GM12878 (cell line): ENCODE measurements around the gene PIR. TPM values are rescaled to one million over a fixed set of nuclear protein-coding genes. Genes with fewer than 3 reads are reported as not detected.

ENCODE experiments used
- BCL11A ChIP-seq: IDR thresholded peaks from 2 replicates; pipeline ENCODE4 v1.6.1; 2011; ENCODE audit warnings: low read depth, low read length
- BMI1 ChIP-seq: fragments of 450-650 bp; IDR thresholded peaks from 2 replicates; pipeline ENCODE4 v1.6.1; 2016; ENCODE audit warnings: mild to moderate bottlenecking, moderate library complexity, borderline replicate concordance
- CBFB ChIP-seq: IDR thresholded peaks from 2 replicates; pipeline ENCODE4 v1.6.1; 2016; ENCODE audit warnings: antibody characterized with exemption, low read depth
- CHD4 ChIP-seq: fragments of 200-600 bp; sonication (generic); IDR thresholded peaks from 2 replicates; pipeline ENCODE4 v1.6.1; 2016; ENCODE audit warnings: mild to moderate bottlenecking
- HSF1 ChIP-seq: fragments of 150-350 bp; IDR thresholded peaks from 2 replicates; pipeline ENCODE4 v1.6.1; 2014; ENCODE audit warnings: mild to moderate bottlenecking, low read depth, low read length
- KLF5 ChIP-seq: fragments of 450-650 bp; IDR thresholded peaks from 2 replicates; pipeline ENCODE4 v1.6.1; 2014; ENCODE audit warnings: mild to moderate bottlenecking; ENCODE audit not compliant: partially characterized antibody
- LARP7 ChIP-seq: fragments of 450-650 bp; IDR thresholded peaks from 2 replicates; pipeline ENCODE4 v1.6.1; 2017; ENCODE audit warnings: mild to moderate bottlenecking
- MAX ChIP-seq: IDR thresholded peaks from 2 replicates; pipeline ENCODE4 v1.6.1; 2012; ENCODE audit warnings: low read depth, low read length, improper control_type of control experiment
- PML ChIP-seq: IDR thresholded peaks from 2 replicates; pipeline ENCODE4 v1.6.1; 2012; ENCODE audit warnings: low read length, inconsistent platforms
- PRDM15 ChIP-seq: fragments of 450-650 bp; formaldehyde crosslinking; IDR thresholded peaks from 2 replicates; pipeline ENCODE4 v1.4.0; 2020; ENCODE audit warnings: mild to moderate bottlenecking, moderate library complexity
- RFX5 ChIP-seq: IDR thresholded peaks from 2 replicates; pipeline ENCODE4 v1.6.1; 2011; ENCODE audit warnings: low read depth, low read length, improper control_type of control experiment
- SIX5 ChIP-seq: IDR thresholded peaks from 2 replicates; pipeline ENCODE4 v1.6.1; 2011; ENCODE audit warnings: mild to moderate bottlenecking, low read depth, low read length, moderate library complexity; ENCODE audit not compliant: severe bottlenecking
- SP1 ChIP-seq: IDR thresholded peaks from one replicate; pipeline ENCODE4 v1.6.1; 2011; ENCODE audit warnings: low read depth, low read length
- TBL1XR1 ChIP-seq: IDR thresholded peaks from 2 replicates; pipeline ENCODE4 v1.6.1; 2012; ENCODE audit warnings: low read depth, low read length, improper control_type of control experiment
- TCF7 ChIP-seq: IDR thresholded peaks from 2 replicates; pipeline ENCODE4 v1.6.1; 2014; ENCODE audit warnings: antibody characterized with exemption, borderline replicate concordance
- ZNF384 ChIP-seq: IDR thresholded peaks from 2 replicates; pipeline ENCODE4 v1.6.1; 2012; ENCODE audit warnings: low read depth, mild to moderate bottlenecking, low read length, improper control_type of control experiment, borderline replicate concordance
- polyA plus RNA-seq, 11 experiments: library from polyadenylated mRNA; depleted of rRNA in 4 of 11; unstranded in 6 of 11; stranded (reverse) in 5 of 11; fragments of >200 nt; fragmentation: Nextera tagmentation in 4 of 11; fragmentation: Illumina TruSeq in 1 of 11; extraction: Ambion mirVana in 4 of 11; extraction: Trizol in 1 of 11; gene quantifications; 1 replicate in 1 of 11; 2 replicates in 10 of 11; pipeline versions ENCODE4 v1.2.1 to v1.2.3, GENCODE V29; 2011 to 2016; ENCODE audit warnings: inconsistent platforms in 2 of 11, missing spikeins in 2 of 11, low read depth in 1 of 11
- total RNA-seq, 4 experiments: library from RNA; depleted of rRNA in 3 of 4; stranded (reverse); fragments of >200 nt in 3 of 4; fragmentation: Illumina TruSeq in 1 of 4; extraction: Trizol in 1 of 4; gene quantifications; 2 replicates each; pipeline versions ENCODE4 v1.2.1 to v1.2.3, GENCODE V29; 2013 to 2021
- TF ChIP-seq, protein P1 (sequence below): IDR thresholded peaks from 2 replicates; pipeline ENCODE4 v1.6.1; 2012; ENCODE audit warnings: low read depth, low read length, improper control_type of control experiment
- TF ChIP-seq, protein P2 (sequence below): fragments of 450-650 bp; IDR thresholded peaks from 2 replicates; pipeline ENCODE4 v1.6.1; 2017; ENCODE audit warnings: antibody characterized with exemption, mild to moderate bottlenecking, moderate library complexity
- TF ChIP-seq, protein P3 (sequence below): fragments of 450-650 bp; IDR thresholded peaks from 2 replicates; pipeline ENCODE4 v1.6.1; 2017; ENCODE audit warnings: borderline replicate concordance

PIR gene
- total and polyA plus RNA-seq, 10 of the 15 experiments (the other 5 are each of a cell fraction or from before 2014, with no cell fraction given), result 3.8 to 16.5 (median 7.3) TPM

DNA sequence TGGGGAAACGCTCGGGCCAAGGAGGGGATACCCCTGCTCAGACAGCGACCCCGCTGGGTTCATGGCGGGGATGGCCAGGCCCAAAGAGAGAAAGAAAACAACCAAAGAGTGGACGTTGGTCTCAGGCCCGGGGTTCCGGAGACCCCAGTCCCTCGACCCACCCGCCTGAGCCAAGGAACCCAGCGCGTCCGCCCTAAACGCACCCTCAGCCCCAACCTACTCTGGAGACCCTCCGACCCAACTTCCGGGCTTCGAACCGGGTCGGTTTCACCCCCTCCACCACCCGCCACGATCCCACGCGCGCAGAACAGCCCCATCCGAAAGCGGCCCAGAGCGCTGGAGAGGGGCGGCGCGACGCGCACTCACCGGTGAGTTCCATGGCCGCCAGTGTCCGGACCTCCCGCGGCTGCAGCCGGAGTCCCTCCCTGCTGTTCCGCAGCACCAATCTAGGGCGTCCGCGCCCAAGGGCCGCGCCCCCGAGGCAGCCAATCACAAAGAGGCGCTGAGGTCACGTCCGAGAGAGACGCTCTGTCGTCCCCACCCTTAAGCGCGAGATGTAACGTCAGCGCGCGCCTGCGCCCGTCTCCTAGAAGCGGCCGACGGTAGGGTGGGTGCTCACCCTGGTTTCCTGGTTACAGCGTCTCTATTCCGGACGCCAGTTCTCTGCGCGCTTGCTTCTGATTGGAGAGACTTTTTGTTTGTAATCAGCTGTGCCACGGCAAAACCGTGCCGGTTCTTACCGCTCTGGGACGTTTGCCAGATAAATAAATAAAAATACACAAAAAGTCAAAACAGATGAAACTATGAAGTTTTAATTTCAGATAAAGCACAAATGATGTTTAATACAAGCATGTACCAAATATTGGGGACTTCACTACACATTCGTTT, 157.8 kb downstream of the PIR start, which contains the start of gene PIGA (continued):
- no peak for TF ChIP-seq HSF1
- 0 out of 2 replicates have a peak, but pooled peaks have one; percentile 45 for TF ChIP-seq MAX
- TF ChIP-seq TCF7, result no peak
- TF ChIP-seq, protein P1, sequence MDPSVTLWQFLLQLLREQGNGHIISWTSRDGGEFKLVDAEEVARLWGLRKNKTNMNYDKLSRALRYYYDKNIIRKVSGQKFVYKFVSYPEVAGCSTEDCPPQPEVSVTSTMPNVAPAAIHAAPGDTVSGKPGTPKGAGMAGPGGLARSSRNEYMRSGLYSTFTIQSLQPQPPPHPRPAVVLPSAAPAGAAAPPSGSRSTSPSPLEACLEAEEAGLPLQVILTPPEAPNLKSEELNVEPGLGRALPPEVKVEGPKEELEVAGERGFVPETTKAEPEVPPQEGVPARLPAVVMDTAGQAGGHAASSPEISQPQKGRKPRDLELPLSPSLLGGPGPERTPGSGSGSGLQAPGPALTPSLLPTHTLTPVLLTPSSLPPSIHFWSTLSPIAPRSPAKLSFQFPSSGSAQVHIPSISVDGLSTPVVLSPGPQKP, result no peak
- TF ChIP-seq LARP7, result 0 out of 2 replicates have a peak, but pooled peaks have one; percentile 27
- no peak for TF ChIP-seq CHD4
- TF ChIP-seq, protein P2, sequence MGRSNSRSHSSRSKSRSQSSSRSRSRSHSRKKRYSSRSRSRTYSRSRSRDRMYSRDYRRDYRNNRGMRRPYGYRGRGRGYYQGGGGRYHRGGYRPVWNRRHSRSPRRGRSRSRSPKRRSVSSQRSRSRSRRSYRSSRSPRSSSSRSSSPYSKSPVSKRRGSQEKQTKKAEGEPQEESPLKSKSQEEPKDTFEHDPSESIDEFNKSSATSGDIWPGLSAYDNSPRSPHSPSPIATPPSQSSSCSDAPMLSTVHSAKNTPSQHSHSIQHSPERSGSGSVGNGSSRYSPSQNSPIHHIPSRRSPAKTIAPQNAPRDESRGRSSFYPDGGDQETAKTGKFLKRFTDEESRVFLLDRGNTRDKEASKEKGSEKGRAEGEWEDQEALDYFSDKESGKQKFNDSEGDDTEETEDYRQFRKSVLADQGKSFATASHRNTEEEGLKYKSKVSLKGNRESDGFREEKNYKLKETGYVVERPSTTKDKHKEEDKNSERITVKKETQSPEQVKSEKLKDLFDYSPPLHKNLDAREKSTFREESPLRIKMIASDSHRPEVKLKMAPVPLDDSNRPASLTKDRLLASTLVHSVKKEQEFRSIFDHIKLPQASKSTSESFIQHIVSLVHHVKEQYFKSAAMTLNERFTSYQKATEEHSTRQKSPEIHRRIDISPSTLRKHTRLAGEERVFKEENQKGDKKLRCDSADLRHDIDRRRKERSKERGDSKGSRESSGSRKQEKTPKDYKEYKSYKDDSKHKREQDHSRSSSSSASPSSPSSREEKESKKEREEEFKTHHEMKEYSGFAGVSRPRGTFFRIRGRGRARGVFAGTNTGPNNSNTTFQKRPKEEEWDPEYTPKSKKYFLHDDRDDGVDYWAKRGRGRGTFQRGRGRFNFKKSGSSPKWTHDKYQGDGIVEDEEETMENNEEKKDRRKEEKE, result no peak
- no peak for TF ChIP-seq PRDM15 (CRISPR knock-in tag)
- no peak for TF ChIP-seq RFX5
- TF ChIP-seq SP1, result peak; percentile 77
- no peak for TF ChIP-seq TBL1XR1
- TF ChIP-seq ZNF384, result no peak
- TF ChIP-seq, protein P3, sequence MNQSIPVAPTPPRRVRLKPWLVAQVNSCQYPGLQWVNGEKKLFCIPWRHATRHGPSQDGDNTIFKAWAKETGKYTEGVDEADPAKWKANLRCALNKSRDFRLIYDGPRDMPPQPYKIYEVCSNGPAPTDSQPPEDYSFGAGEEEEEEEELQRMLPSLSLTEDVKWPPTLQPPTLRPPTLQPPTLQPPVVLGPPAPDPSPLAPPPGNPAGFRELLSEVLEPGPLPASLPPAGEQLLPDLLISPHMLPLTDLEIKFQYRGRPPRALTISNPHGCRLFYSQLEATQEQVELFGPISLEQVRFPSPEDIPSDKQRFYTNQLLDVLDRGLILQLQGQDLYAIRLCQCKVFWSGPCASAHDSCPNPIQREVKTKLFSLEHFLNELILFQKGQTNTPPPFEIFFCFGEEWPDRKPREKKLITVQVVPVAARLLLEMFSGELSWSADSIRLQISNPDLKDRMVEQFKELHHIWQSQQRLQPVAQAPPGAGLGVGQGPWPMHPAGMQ, result no peak
- no peak for TF ChIP-seq PML
- TF ChIP-seq CBFB, result no peak
- TF ChIP-seq BMI1, result no peak; the same call in 1 of the 2 replicates
- TF ChIP-seq KLF5, result no peak
- TF ChIP-seq BCL11A, result no peak
- TF ChIP-seq SIX5, result no peak
